OCI-LY3 (cell line): ENCODE results near the gene KDM4F.

ENCODE experiments used
- CTCF ChIP-seq: fragments of 200-600, 300-600 bp; sonication (generic); IDR thresholded peaks from 2 replicates; pipeline ENCODE4 v1.5.1; 2014; ENCODE audit warnings: antibody characterized with exemption, low read length, low read depth
- EZH2phosphoT487 ChIP-seq: fragments of 200-600 bp; shearing (Covaris generic); IDR thresholded peaks from 2 replicates; pipeline ENCODE4 v1.6.1; 2018; ENCODE audit warnings: antibody characterized with exemption, mixed run types, low read depth

DNA sequence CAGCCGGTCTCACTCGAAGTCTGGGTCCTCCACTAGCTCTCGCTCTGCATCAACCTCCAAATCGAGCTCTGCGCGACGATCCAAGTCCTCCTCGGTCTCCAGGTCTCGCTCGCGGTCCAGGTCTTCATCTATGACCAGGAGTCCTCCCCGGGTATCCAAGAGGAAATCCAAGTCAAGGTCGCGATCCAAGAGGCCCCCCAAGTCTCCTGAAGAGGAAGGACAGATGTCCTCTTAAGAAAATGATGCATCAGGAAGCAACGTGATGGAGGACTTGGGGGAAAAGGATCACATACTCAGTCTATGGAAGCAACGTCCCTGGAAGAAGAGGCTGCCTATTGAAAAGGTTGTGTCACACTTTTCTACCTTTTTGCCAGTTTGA, 18.6 kb downstream of the KDM4F start:
- TF ChIP-seq CTCF (no peak), EZH2phosphoT487 (no peak)
